Spleen (tissue), 11 donors: ENCODE data around the gene MYT1. TPM values are rescaled to one million over a fixed set of nuclear protein-coding genes. Genes with fewer than 3 reads are reported as not detected.

Experiments
- DNase-seq: peaks from one replicate; pipeline ENCODE4 v3.0.0-alpha.2; 2020
- H3K27ac ChIP-seq, 8 donors: fragments of 200-600 bp; sonication (generic) in 7 of 8; 1 replicate in 4 of 8; 2 replicates in 4 of 8; pipeline versions ENCODE4 v1.5.0 to v1.8.0; 2016 to 2021; ENCODE audit warnings: inconsistent platforms in 4 of 8, mild to moderate bottlenecking in 4 of 8, moderate library complexity in 1 of 8
- H3K27me3 ChIP-seq, 7 donors: fragments of 200-600 bp; sonication (generic) in 6 of 7; replicated peaks in 1 of 7; 1 replicate in 4 of 7; 2 replicates in 3 of 7; pipeline versions ENCODE4 v1.5.0 to v1.8.0; 2016 to 2021; ENCODE audit warnings: inconsistent platforms in 3 of 7, mild to moderate bottlenecking in 1 of 7
- H3K36me3 ChIP-seq, 6 donors: fragments of 200-600 bp; sonication (generic) in 5 of 6; 1 replicate in 4 of 6; 2 replicates in 2 of 6; pipeline versions ENCODE4 v1.5.0 to v1.8.0; 2016 to 2021; ENCODE audit warnings: inconsistent platforms in 2 of 6
- H3K4me1 ChIP-seq, 6 donors: fragments of 200-600 bp; sonication (generic) in 5 of 6; 1 replicate in 3 of 6; 2 replicates in 3 of 6; pipeline versions ENCODE4 v1.5.0 to v1.8.0; 2016 to 2021; ENCODE audit warnings: inconsistent platforms in 3 of 6
- H3K4me3 ChIP-seq, 8 donors: fragments of 200-600 bp; sonication (generic) in 7 of 8; 1 replicate in 4 of 8; 2 replicates in 4 of 8; pipeline versions ENCODE4 v1.5.0 to v1.8.0; 2016 to 2021; ENCODE audit warnings: inconsistent platforms in 4 of 8, mild to moderate bottlenecking in 4 of 8, moderate library complexity in 2 of 8
- H3K9me3 ChIP-seq, 8 donors: fragments of 200-600 bp; sonication (generic) in 7 of 8; 1 replicate in 4 of 8; 2 replicates in 4 of 8; pipeline versions ENCODE4 v1.5.0 to v1.8.0; 2016 to 2021; ENCODE audit warnings: inconsistent platforms in 4 of 8
- POLR2A ChIP-seq, 3 donors: fragments of 450-650 bp; IDR thresholded peaks; one replicate each; pipeline ENCODE4 v1.5.1; 2017; ENCODE audit warnings: antibody characterized with exemption in 3 of 3, mild to moderate bottlenecking in 1 of 3
- POLR2AphosphoS5 ChIP-seq, 3 donors: sonication (generic); formaldehyde crosslinking; IDR thresholded peaks; one replicate each; pipeline ENCODE4 v1.5.1; 2017; ENCODE audit warnings: antibody characterized with exemption in 3 of 3
- WGBS, 5 donors: extraction: QIAGEN DNeasy Blood & Tissue Kit in 3 of 5; methylation state at CpG; one replicate each; pipeline versions ENCODE4 v1.1.5 to v1.1.7; 2013 to 2018; 5-methylcytosine and 5-hydroxymethylcytosine counted together
- intact Hi-C: fragments of 100-400 bp; cut with DNase I; formaldehyde crosslinking; loops from one replicate; pipeline ENCODE4 v1.15.0; 2023; ENCODE audit warnings: low total_unique reads
- polyA plus RNA-seq, 3 donors: library from polyadenylated mRNA; stranded (reverse); fragments of 200-250 nt; gene quantifications; one replicate each; pipeline ENCODE4 v1.2.1, GENCODE V29; 2013
- total RNA-seq, 7 donors: library from RNA; depleted of rRNA in 3 of 7; stranded (reverse); fragments of >200 nt in 3 of 7; fragmentation: NEBNext Ultra II Directional in 4 of 7; extraction: Animal tissue kit (Norgen Biotek cat#: 25700) in 4 of 7; gene quantifications; one replicate each; pipeline versions ENCODE4 v1.1.0 to v1.2.1, GENCODE V29; 2016 to 2021
- TF ChIP-seq, protein P1 (sequence below), 11 experiments: fragments of 200-600 bp in 7 of 11; fragments of 450-650 bp in 4 of 11; sonication (generic) in 4 of 11; IDR thresholded peaks in 8 of 11; conservative IDR thresholded peaks in 3 of 11; 1 replicate in 7 of 11; 2 replicates in 4 of 11; pipeline versions ENCODE4 v1.4.0 to v1.8.0; 2016 to 2021; ENCODE audit warnings: antibody characterized with exemption in 11 of 11, inconsistent platforms in 4 of 11, mild to moderate bottlenecking in 1 of 11
- donor health status: healthy with polysubstance abuse.
- donor health status: DM: no; HTN: no; CAD: no; lungs with moderate emphysema.
- donor health status: DM: no; HTN: no; CAD: no.
- donor health status: Bipolar disorder and iron deficiency.
- donor health status: healthy.
- donor health status: DM: no; HTN: no; CAD: no.
- donor health status: DM: yes; HTN: yes; CAD: no.

MYT1 gene
- total and polyA plus RNA-seq, 10 donors = 0.08 to 2.2 (median 0.60) TPM; not detected in 3

DNA sequence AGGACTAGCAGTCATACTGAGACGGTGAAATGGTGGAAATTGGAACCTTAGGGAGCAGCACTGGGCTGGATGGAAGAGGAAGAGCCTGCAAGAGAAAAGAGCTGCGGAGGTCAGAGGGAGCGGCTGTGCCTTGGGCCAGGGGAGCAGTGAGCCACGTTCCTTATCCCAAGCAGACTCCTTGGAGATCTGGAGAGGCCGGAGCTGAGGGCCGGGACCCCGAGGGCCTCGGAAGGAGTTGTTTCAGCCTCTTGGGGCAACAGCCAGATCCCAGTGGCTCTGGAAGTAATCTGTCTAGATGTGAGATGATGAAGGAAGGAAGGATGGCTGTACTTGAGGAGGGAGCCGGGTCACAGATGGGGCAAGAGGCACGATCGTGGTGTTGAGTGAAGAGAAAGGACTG lies 107.4 kb downstream of the MYT1 start:
- peaks cover 0 to 78% (median 32%) of the 10 kb centered on the region in 6 donors for H3K36me3 ChIP-seq
- 90 to 94% (median 92%) methylated on average over 11 of the region's 11 CpGs for WGBS, 5 donors
- H3K9me3 ChIP-seq = no peaks in the 10 kb centered on the region
- intact Hi-C loops = no loop called here
- H3K4me1 ChIP-seq = no peaks in the 10 kb centered on the region
- no peak overlapping the region for H3K27ac ChIP-seq
- H3K27me3 ChIP-seq = no peaks in the 10 kb centered on the region
- DNase-seq = no peak
- H3K4me3 ChIP-seq = no peak overlapping the region
- no peak for TF ChIP-seq POLR2AphosphoS5 (IDR thresholded peaks at IDR 0.05)
- TF ChIP-seq, protein P1, sequence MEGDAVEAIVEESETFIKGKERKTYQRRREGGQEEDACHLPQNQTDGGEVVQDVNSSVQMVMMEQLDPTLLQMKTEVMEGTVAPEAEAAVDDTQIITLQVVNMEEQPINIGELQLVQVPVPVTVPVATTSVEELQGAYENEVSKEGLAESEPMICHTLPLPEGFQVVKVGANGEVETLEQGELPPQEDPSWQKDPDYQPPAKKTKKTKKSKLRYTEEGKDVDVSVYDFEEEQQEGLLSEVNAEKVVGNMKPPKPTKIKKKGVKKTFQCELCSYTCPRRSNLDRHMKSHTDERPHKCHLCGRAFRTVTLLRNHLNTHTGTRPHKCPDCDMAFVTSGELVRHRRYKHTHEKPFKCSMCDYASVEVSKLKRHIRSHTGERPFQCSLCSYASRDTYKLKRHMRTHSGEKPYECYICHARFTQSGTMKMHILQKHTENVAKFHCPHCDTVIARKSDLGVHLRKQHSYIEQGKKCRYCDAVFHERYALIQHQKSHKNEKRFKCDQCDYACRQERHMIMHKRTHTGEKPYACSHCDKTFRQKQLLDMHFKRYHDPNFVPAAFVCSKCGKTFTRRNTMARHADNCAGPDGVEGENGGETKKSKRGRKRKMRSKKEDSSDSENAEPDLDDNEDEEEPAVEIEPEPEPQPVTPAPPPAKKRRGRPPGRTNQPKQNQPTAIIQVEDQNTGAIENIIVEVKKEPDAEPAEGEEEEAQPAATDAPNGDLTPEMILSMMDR (IDR thresholded peaks at IDR 0.05 in 8 of 11, conservative IDR thresholded peaks at IDR 0.05 in 3 of 11) = no peak
- no peak for TF ChIP-seq POLR2A (IDR thresholded peaks at IDR 0.05)

DNA sequence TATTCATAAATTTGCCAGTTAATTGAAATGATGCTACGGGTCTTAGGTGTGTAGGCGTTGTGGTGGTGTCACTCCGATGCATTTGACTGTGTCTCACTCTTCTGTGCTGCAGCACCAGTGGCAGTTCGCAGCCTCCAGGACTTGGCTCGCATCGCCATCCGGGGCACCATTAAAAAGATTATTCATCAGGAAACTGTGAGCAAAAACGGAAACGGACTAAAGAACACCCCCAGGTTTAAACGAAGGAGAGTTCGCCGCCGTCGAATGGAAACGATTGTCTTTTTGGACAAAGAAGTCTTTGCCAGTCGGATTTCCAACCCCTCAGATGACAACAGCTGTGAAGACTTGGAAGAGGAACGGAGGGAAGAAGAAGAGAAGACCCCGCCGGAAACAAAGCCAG lies 108.9 kb downstream of the MYT1 start:
- intact Hi-C loops = no loop called here
- H3K27ac ChIP-seq = no peak overlapping the region
- WGBS, 5 donors = 93 to 95% (median 94%) methylated on average over 19 of the region's 19 CpGs
- H3K36me3 ChIP-seq = peaks cover 0 to 74% (median 28%) of the 10 kb centered on the region in 6 donors
- H3K9me3 ChIP-seq = no peaks in the 10 kb centered on the region
- no peak for DNase-seq
- no peaks in the 10 kb centered on the region for H3K4me1 ChIP-seq
- TF ChIP-seq POLR2A (IDR thresholded peaks at IDR 0.05) (no peak), POLR2AphosphoS5 (IDR thresholded peaks at IDR 0.05) (no peak)
- TF ChIP-seq, protein P1 (IDR thresholded peaks at IDR 0.05 in 8 of 11, conservative IDR thresholded peaks at IDR 0.05 in 3 of 11) = no peak
- H3K27me3 ChIP-seq = no peaks in the 10 kb centered on the region
- no peak overlapping the region for H3K4me3 ChIP-seq

DNA sequence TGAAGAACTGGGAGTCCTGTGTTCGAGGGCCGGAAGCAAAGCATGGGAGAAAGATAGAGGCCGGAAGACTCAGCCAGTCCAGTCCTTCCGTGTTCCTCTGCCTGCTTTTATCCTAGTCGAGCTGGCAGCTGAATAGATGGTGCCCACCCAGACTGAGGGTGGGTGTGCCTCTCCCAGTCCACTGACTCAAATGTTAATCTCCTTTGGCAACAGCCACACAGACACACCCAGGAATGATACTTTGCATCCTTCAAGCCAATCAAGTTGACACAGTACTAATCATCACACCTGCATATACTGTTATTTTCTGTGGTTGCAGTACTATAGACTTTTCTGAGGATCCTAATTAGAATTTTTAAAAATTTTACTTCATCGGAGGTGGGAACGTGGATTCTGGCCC lies 112.6 kb downstream of the MYT1 start:
- no peak overlapping the region for H3K27ac ChIP-seq
- TF ChIP-seq, protein P1 (IDR thresholded peaks at IDR 0.05 in 8 of 11, conservative IDR thresholded peaks at IDR 0.05 in 3 of 11) = no peak
- no peak for TF ChIP-seq POLR2A (IDR thresholded peaks at IDR 0.05)
- TF ChIP-seq POLR2AphosphoS5 (IDR thresholded peaks at IDR 0.05) = no peak
- 93 to 97% (median 95%) methylated on average over 7 of the region's 7 CpGs for WGBS, 5 donors
- H3K36me3 ChIP-seq = peaks cover 0 to 56% (median 21%) of the 10 kb centered on the region in 6 donors
- H3K27me3 ChIP-seq = no peaks in the 10 kb centered on the region
- no peaks in the 10 kb centered on the region for H3K9me3 ChIP-seq
- DNase-seq = no peak
- no peak overlapping the region for H3K4me3 ChIP-seq
- intact Hi-C loops = no loop called here
- H3K4me1 ChIP-seq = no peaks in the 10 kb centered on the region

DNA sequence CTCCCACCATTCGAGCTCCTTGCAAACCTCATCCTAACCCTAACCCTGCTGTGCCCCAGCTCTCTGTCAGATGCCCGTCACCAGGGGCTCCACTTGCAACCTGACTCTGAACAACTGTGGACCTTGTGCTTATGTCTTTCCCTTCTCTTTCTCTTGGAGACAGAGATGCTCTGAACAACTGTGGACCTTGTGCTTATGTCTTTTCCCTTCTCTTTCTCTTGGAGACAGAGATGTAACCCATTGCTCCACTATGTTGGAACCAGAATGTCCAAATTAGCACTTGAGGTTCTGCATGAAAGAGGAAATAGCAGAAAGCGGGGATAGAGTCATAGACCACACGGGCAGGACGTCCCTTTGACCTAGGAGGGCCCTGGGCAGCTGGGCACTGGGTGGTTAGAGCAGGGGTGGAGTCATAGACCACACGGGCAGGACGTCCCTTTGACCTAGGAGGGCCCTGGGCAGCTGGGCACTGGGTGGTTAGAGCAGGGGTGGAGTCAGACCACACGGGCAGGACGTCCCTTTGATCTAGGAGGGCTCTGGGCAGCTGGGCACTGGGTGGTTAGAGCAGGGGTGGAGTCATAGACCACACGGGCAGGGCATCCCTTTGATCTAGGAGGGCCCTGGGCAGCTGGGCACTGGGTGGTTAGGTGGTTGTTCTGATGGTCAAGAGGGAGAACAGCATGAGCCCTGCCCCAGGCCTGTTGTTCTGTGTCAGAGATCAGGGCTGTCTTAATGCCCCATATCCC lies 113.5 kb downstream of the MYT1 start:
- intact Hi-C loops = no loop called here
- Histone ChIP-seq H3K9me3 (no peaks in the 10 kb centered on the region), H3K4me3 (no peak overlapping the region), H3K27me3 (no peaks in the 10 kb centered on the region), H3K27ac (no peak overlapping the region), H3K4me1 (no peaks in the 10 kb centered on the region), H3K36me3 (peaks cover 0 to 47% (median 17%) of the 10 kb centered on the region in 6 donors)
- TF ChIP-seq POLR2A (IDR thresholded peaks at IDR 0.05) (no peak), POLR2AphosphoS5 (IDR thresholded peaks at IDR 0.05) (no peak)
- TF ChIP-seq, protein P1 (IDR thresholded peaks at IDR 0.05 in 8 of 11, conservative IDR thresholded peaks at IDR 0.05 in 3 of 11) = no peak
- 69 to 76% (median 71%) methylated on average over 8 to 10 of the region's 10 CpGs for WGBS, 5 donors
- DNase-seq = no peak
